Measurements from ENCODE around the gene WNT2.

The WNT2 gene

GRCh38 chr7:117225536-117225935, 97.3 kb downstream of the WNT2 start:
- TF ChIP-seq CTCF (IDR thresholded peaks at IDR 0.05; ENCODE audit: low read depth, low read length): no peak
- Histone ChIP-seq H3K9me3 (ENCODE audit: severe bottlenecking) (no peaks in the 10 kb centered on the region), H3K4me3 (ENCODE audit: low read depth, low read length) (no peak overlapping the region)

More at GRCh38 chr7:117225536-117225935, 97.3 kb downstream of the WNT2 start:
- DNase-seq: no peak
- Histone ChIP-seq H3K27ac (no peak overlapping the region), H3K27me3 (ENCODE audit: insufficient read depth, low read depth, severe bottlenecking) (peaks cover 65% of the 10 kb centered on the region), H3K36me3 (no peaks in the 10 kb centered on the region)
